IPS-20b (cell line): Measurements from ENCODE around the gene TBC1D13.

Experiments
- H3K27ac ChIP-seq: one replicate; pipeline ENCODE4 v1.5.1; 2013; ENCODE audit warnings: low read length
- H3K27me3 ChIP-seq: 2 replicates; pipeline ENCODE4 v1.6.1; 2013; ENCODE audit warnings: mild to moderate bottlenecking, low read length, inconsistent platforms; ENCODE audit not compliant: insufficient read depth
- H3K36me3 ChIP-seq: 2 replicates; pipeline ENCODE4 v1.6.1; 2013; ENCODE audit warnings: low read depth, mild to moderate bottlenecking, inconsistent platforms, low read length, moderate library complexity; ENCODE audit not compliant: insufficient read depth
- H3K4me1 ChIP-seq: 2 replicates; pipeline ENCODE4 v1.6.1; 2013; ENCODE audit warnings: mild to moderate bottlenecking, control low read depth, inconsistent platforms, low read length, moderate library complexity; ENCODE audit not compliant: insufficient read depth
- H3K4me3 ChIP-seq: 2 replicates; pipeline ENCODE4 v1.5.1; 2013; ENCODE audit warnings: mild to moderate bottlenecking, low read length, inconsistent platforms
- H3K9ac ChIP-seq: 2 replicates; pipeline ENCODE4 v1.6.1; 2013; ENCODE audit warnings: low read depth, mild to moderate bottlenecking, inconsistent platforms, low read length, moderate library complexity
- H3K9me3 ChIP-seq: 2 replicates; pipeline ENCODE4 v1.6.1; 2013; ENCODE audit warnings: mild to moderate bottlenecking, low read depth, low read length, inconsistent platforms; ENCODE audit not compliant: insufficient read depth

Gene TBC1D13

GRCh38 chr9:128786681-128787601 is at the start of gene TBC1D13:
TSS of gene TBC1D13 (plus strand) at chr9:128787253. CDS start at chr9:128787354, 101 bp downstream.
- Histone ChIP-seq H3K36me3 (peaks cover 12% of the 10 kb centered on the region), H3K4me1 (peaks cover 3% of the 10 kb centered on the region; the same call in 1 of the 2 replicates), H3K4me3 (peak within 1 kb of the TSS; percentile 72), H3K27ac (no peak within 1 kb of the TSS), H3K27me3 (no peaks in the 10 kb centered on the region), H3K9me3 (no peaks in the 10 kb centered on the region), H3K9ac (peak within 1 kb of the TSS; percentile 69; the same call in 1 of the 2 replicates)

DNA sequence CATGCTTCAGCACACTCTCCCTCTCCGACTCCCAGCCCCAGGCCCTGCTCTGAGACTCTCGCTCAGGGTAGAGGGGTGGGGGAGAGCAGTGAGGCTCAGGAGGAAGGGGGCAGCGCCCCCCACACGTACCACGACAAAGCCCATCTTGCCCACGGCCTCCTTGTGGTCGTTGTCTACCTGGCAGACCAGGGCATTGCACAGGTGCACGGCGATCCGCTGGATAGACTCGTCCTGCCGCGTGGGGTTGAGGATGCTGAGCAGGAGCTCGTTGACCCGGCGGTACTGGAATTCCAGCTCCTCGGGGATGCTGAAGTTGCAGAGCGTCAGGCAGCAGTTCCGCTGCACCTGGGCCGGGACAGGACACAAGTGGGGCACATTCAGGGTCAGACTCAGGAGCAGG is 44.7 kb upstream of the TBC1D13 start:
- no peak overlapping the region for H3K27ac ChIP-seq
- peaks cover 3% of the 10 kb centered on the region; the same call in 1 of the 2 replicates for H3K36me3 ChIP-seq
- no peak overlapping the region for H3K4me3 ChIP-seq
- no peaks in the 10 kb centered on the region for H3K4me1 ChIP-seq
- H3K9me3 ChIP-seq = no peaks in the 10 kb centered on the region; the same call in 1 of the 2 replicates
- H3K9ac ChIP-seq = no peak overlapping the region
- H3K27me3 ChIP-seq = no peaks in the 10 kb centered on the region

GRCh38 chr9:128743421-128743820 is 43.6 kb upstream of the TBC1D13 start:
- H3K36me3 ChIP-seq = peaks cover 3% of the 10 kb centered on the region; the same call in 1 of the 2 replicates
- H3K27me3 ChIP-seq = no peaks in the 10 kb centered on the region
- H3K9me3 ChIP-seq = no peaks in the 10 kb centered on the region; the same call in 1 of the 2 replicates
- no peak overlapping the region for H3K9ac ChIP-seq
- H3K27ac ChIP-seq = no peak overlapping the region
- no peak overlapping the region for H3K4me3 ChIP-seq
- H3K4me1 ChIP-seq = no peaks in the 10 kb centered on the region

GRCh38 chr9:128747241-128747640 is 39.8 kb upstream of the TBC1D13 start:
- H3K9me3 ChIP-seq = no peaks in the 10 kb centered on the region; the same call in 1 of the 2 replicates
- 0 out of 2 replicates have a peak, but pooled peaks cover 4% of the 10 kb centered on the region for H3K36me3 ChIP-seq
- no peak overlapping the region for H3K9ac ChIP-seq
- H3K4me3 ChIP-seq = no peak overlapping the region
- H3K4me1 ChIP-seq = no peaks in the 10 kb centered on the region
- H3K27me3 ChIP-seq = no peaks in the 10 kb centered on the region
- H3K27ac ChIP-seq = no peak overlapping the region

DNA sequence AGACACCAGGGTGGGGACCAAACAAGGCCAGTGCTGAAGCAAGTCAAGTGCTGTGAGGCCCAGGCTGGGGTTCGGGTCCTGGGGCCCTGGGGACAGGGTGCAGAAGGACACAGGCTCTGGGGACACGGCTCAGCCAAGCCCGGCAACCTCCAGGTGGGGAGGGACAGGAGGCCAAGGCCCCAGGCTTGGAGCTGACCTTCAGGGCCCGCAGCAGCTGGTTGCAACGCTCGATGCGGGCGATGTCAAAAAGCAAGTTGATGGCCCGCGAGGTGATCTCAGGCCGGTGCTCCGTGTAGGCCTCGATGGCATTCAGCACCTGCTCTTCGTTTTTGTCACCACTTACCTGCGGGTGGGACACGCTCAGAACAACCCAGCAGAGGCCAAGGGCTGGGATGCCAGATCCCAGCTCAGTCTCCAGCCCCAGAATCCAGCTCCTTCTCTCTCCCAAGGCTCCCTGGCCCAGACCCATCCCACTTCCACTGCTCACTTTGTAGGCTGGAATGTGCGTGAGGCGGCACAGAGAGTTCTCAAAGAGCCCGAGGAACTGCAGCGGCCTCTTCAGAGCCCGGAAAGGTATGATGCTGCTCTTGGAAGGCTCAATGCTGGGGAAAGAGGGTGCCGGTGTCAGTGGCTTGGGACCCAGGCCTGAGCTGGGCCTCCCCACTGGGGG is 36.0 kb upstream of the TBC1D13 start:
- Histone ChIP-seq H3K36me3 (peaks cover 4% of the 10 kb centered on the region; the same call in 1 of the 2 replicates), H3K4me1 (no peaks in the 10 kb centered on the region), H3K27ac (no peak overlapping the region), H3K9ac (no peak overlapping the region), H3K4me3 (no peak overlapping the region), H3K9me3 (no peaks in the 10 kb centered on the region), H3K27me3 (no peaks in the 10 kb centered on the region)

DNA sequence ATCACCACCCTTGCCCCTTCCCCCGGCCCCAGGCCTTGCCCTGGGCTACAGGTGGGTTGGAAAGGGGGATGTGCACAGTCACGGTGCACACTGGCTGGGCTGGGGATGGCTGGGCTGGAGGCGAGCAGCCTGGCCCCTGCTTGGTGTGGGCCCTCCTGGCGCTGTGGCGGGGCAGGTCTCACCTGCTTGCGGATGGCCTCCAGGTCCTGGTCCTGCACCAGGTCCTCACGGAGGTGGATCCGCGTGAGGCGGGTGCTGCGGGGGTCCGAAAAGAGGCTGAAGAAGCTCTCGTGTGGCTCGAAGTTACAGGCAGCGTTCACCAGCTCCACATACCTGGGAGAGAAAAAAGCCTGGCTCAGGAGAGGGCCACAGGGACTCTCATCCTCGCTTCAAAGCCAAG is 33.4 kb upstream of the TBC1D13 start:
- no peaks in the 10 kb centered on the region for H3K9me3 ChIP-seq
- H3K9ac ChIP-seq = no peak overlapping the region
- no peaks in the 10 kb centered on the region for H3K4me1 ChIP-seq
- peaks cover 4% of the 10 kb centered on the region; the same call in 1 of the 2 replicates for H3K36me3 ChIP-seq
- H3K4me3 ChIP-seq = no peak overlapping the region
- H3K27ac ChIP-seq = no peak overlapping the region
- H3K27me3 ChIP-seq = no peaks in the 10 kb centered on the region

- no peaks in the 10 kb centered on the region; the same call in 1 of the 2 replicates for H3K36me3 ChIP-seq
- no peak overlapping the region for H3K4me3 ChIP-seq
- H3K27me3 ChIP-seq = no peaks in the 10 kb centered on the region
- no peak overlapping the region for H3K9ac ChIP-seq
- H3K9me3 ChIP-seq = no peaks in the 10 kb centered on the region
- H3K4me1 ChIP-seq = no peaks in the 10 kb centered on the region
- no peak overlapping the region for H3K27ac ChIP-seq
Observed at GRCh38 chr9:128757602-128758001, 29.5 kb upstream of the TBC1D13 start.

DNA sequence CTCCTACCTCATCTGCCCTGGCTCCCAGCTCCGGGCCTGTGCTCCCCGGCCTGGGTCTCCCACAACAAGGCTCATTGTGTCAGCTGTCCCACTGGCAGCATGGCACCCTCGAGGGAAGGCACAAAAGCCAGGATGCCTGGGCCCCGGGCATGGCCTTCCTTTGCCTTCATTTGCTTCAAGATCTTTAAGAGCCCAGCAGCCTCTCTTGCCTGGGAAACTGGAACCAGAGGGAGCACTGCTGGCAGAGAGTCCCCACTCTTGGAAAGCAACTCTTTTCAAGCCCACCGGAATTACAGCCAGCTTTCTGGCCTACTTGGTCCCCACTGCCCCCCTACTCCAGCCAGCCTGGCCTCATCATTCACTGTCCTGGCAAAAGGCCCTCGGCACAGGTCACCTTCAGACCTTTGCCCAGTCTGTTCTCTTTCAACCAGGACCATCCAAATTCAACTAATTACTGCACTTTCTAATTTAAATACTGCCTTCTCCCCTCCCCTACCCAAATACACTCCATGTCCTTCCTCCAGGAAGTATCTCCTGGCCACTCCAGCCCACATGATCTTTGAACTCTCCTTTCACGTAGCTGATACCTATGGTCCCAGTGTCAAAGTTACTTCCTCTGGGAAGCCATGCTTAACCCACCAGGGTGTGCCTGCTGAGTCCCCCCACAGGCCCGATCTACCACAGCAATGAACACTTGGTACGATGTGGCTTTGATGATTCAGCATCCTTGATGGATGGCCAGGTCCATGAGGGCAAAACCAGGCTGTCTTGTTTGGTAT is 24.2 kb upstream of the TBC1D13 start:
- Histone ChIP-seq H3K4me1 (no peaks in the 10 kb centered on the region), H3K9ac (no peak overlapping the region), H3K36me3 (no peaks in the 10 kb centered on the region), H3K9me3 (no peaks in the 10 kb centered on the region), H3K4me3 (no peak overlapping the region), H3K27me3 (no peaks in the 10 kb centered on the region), H3K27ac (no peak overlapping the region)

GRCh38 chr9:128764361-128764760 is 22.7 kb upstream of the TBC1D13 start:
- H3K36me3 ChIP-seq = no peaks in the 10 kb centered on the region
- no peak overlapping the region for H3K27ac ChIP-seq
- H3K27me3 ChIP-seq = no peaks in the 10 kb centered on the region
- H3K4me1 ChIP-seq = no peaks in the 10 kb centered on the region
- H3K9ac ChIP-seq = no peak overlapping the region
- H3K9me3 ChIP-seq = no peaks in the 10 kb centered on the region
- H3K4me3 ChIP-seq = no peak overlapping the region

GRCh38 chr9:128765499-128765898 is 21.6 kb upstream of the TBC1D13 start:
- Histone ChIP-seq H3K9me3 (no peaks in the 10 kb centered on the region), H3K27me3 (no peaks in the 10 kb centered on the region), H3K9ac (no peak overlapping the region), H3K36me3 (no peaks in the 10 kb centered on the region), H3K27ac (no peak overlapping the region), H3K4me3 (no peak overlapping the region), H3K4me1 (no peaks in the 10 kb centered on the region)

DNA sequence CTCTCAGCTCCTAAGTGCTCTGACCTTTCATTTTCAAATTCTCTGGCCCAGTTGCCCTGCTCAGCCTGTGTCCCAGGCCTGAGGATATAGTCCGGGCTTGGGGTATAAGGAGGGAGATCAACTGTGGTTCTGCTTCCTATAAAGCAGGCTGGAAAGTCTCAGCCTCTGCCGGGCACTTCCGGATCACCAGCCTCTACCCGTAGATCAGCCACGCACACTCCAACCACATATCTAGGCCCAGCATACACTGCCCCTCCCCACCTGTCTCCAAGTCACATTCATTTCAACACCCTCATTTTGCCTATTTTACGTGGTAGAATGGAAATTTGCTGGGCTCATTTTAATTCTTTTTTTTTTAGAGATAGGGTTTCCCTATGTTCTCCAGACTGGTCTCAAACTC is 18.4 kb upstream of the TBC1D13 start:
- Histone ChIP-seq H3K4me1 (peaks cover 3% of the 10 kb centered on the region; the same call in 1 of the 2 replicates), H3K4me3 (no peak overlapping the region), H3K9ac (no peak overlapping the region), H3K27ac (no peak overlapping the region), H3K27me3 (no peaks in the 10 kb centered on the region), H3K36me3 (no peaks in the 10 kb centered on the region), H3K9me3 (no peaks in the 10 kb centered on the region)
